ENCODE data around the gene NOL4L.

Gene NOL4L

GRCh38 chr20:32539817-32540675, 45.1 kb downstream of the NOL4L start:
- no peak for DNase-seq (ENCODE audit: low read depth)

DNA sequence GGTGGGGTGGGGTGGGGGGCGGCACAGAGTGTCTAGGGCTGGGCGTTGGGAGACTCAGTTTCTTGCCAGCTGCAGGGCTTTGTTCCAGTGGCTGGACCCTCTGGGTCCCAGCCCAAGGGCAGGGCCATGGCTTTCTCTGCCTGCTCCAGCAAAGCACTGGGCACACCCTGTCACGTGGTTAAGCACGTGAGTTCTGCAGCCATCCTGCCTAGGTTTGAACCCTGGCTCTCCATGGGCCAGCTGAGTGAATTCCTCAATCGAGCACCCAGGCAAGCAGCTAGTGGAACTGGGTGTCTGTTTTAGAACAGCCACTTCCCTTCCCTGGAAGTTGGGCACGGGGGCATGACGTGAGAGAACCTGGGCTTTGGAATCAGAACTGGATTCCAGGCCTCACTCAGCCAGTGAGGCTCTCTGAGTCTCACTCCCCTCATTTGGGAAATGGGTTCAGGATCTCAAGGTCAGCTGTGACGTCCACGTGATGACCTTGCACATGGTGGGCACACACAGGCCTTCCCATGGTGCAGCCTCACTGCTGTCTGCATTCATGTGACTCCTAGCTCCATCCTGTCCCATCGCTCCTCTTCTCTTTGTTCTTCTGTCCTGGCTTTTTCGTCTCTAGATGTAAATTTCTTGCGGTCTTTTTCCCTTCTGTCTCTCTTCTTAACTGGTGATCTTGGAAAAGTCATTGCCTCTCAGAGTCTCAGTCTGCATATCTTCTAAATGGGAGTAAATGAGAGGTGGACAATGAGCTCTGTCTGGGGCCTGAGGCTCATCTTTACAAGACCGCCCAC, 45.9 kb downstream of the NOL4L start:
- no peak for DNase-seq (ENCODE audit: low read depth)

GRCh38 chr20:32538526-32538939, 46.6 kb downstream of the NOL4L start:
- no peak for DNase-seq (ENCODE audit: low read depth)

- DNase-seq (ENCODE audit: low read depth), result no peak
Observed at GRCh38 chr20:32537657-32538525, 47.2 kb downstream of the NOL4L start.

DNA sequence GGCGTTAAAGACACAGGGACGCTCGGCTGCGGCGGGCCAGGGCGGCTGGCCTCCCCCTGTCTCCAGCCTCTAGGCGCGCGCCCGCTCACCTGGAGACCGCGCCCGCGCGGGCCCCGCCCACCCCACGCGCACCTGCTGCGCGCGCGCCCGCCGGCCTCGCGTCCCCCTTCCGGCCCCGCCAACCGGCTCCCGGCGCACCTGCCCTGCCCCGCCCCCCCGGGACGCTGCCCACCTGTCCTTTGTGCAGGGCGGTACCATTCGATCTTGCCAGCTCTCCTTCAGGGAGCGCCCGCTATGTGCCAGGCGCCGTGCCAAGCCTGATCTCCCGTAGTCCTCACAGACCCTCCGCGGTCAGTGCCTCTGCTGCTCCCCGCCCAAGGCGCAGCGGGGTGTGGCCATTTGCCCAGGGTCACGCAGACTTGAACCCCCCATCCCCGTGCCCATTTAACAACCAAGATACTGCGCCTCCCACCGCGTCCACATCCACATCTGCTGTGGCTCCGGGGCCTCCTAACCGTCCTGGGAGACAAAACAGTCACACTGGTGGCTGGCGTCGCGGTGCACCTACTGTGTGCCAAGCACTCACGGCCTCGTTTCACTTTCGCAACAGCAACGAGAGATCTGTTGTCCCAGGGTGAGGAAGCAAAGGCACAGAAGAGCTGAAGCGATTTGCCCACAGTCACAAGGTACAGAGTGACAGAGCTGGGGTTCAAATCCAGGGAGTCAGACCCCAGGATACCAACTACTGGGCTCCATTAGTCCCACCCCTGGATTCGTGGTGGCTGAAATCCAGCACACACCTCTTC, 48.1 kb downstream of the NOL4L start:
- no peak for DNase-seq (ENCODE audit: low read depth)

DNA sequence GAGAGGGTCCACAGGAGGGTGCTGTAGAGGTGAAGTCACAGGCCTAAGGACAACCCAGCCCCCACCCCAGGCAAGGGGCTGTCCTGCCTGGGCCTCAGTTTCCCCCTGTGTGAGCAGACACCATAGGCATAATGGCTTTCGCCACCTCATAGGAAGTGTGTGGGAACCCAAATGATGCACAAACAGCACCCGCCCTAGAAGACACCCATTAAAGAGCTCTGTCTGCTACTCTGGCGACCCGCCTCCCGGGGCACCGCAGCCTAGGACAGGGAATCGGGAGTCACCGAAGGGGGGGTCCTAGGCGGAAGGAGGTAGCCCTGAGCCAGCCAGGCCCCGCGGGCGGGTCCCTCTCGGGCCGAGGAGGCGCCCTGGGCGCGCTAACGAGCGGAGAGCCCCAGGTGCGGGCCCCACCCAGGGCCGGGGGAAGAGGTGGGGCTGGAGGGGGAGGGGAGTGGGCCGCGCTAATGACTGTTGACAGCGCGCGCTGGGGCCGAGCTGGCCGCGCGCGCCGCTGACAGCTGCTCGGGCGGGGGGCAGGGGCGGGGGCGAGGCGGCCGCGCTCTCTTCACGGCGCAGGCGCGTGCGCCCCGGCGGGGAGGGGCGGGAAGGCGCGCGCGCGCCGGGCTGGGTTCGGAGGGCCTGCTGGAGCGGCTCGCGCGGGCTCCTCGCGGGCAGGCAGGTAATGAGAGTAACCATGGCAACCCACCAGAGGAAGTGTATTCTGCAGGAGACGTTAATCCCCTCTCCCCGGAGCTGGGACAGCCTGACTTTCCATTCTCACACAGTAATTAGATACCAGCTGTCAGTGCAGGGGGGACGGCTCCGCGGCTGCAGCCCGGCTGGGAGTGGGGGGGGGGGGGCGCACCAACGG, 48.9 kb downstream of the NOL4L start:
- DNase-seq (ENCODE audit: low read depth), result no peak

DNA sequence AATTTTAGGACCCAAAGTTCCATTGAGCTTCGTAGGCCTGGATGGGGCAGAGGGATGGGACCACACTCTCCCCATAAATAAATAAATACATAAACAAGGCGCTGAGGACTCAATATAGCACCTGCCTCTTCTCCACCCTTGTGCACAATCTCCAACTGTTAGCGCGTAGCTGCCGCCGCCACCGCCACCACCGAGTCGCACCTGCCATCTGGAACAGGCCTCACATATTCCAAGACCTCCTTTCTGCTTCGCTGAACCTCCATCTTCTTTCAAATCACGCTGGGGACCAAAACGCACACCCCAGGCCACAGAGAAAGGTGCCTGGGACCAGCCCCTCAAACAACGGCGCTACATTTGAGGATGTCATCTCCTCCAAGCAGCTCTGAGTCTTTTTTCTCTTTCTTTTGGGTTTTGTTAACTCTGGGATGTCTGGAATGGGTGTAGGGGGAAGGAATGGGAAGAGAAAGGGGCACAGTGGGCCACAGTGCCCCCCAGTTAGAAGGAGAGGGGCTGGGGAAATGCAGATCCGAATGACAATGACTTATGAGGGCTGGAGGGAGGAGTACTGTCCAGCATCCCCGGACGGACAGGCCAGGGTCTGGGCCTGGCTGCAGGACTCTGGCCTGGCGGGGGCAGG, 49.7 kb downstream of the NOL4L start:
- DNase-seq (ENCODE audit: low read depth), result no peak

- DNase-seq (ENCODE audit: low read depth), result no peak
Observed at GRCh38 chr20:32534661-32535240, 50.4 kb downstream of the NOL4L start.

GRCh38 chr20:32533732-32534131, 51.4 kb downstream of the NOL4L start:
- no peak for DNase-seq (ENCODE audit: low read depth)

DNA sequence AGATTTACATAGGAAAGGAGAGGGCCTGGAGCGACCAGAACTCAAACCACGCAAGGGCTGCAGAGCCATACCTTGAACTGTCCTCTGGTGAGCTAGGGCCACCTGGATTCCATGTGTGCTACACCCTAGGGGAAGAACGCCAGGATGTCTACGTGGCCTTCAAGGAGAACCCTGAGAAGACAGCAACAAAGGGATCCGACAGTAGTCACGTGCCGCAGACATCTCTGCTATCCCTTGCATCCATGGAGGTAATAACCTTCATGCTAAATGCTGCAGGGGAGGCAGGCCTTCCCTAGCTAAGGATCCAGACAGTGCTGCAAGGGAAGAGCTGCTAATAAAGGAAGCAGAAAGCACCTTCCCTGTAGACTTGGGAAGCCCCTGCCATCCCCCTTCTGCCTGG, 52.9 kb downstream of the NOL4L start:
- no peak for DNase-seq (ENCODE audit: low read depth)

DNA sequence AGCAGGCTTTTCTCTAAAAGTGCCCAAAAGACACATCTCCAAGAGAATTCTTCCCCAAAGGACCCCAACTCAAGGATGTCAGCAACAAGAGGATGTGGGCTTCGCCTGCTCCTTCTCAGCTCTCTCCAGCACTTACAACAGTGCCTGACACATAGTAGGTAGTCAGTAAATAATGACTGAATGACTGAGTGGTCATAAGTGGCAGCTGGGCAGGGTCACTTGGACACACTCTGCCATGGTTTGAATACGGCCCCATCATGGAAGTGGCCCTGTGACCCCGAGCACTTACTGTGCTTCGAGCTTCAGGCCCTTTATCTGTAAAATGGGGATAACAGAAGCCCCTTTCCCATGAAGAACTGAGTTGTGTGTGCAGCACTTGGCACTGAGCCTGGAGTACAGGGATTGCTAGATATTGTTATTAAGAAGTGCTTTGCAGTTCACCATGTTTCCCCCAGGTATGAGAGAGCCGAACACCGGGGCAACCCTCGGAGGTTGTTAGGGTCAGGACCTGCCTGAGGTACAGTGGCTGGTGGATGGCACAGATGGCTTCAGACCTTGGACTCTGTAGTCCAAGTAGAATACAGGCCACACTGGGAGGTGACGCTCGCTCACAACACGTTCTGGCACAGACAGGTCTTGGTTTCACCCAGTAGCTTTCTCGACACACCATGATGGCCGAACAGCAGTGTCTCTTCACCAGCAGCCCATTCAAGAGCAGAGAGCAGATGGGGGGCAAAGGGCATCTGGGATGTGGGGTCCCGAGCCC, 56.0 kb downstream of the NOL4L start:
- no peak for DNase-seq (ENCODE audit: low read depth)

- DNase-seq (ENCODE audit: low read depth), result no peak
Observed at GRCh38 chr20:32528171-32528891, 56.8 kb downstream of the NOL4L start.

DNA sequence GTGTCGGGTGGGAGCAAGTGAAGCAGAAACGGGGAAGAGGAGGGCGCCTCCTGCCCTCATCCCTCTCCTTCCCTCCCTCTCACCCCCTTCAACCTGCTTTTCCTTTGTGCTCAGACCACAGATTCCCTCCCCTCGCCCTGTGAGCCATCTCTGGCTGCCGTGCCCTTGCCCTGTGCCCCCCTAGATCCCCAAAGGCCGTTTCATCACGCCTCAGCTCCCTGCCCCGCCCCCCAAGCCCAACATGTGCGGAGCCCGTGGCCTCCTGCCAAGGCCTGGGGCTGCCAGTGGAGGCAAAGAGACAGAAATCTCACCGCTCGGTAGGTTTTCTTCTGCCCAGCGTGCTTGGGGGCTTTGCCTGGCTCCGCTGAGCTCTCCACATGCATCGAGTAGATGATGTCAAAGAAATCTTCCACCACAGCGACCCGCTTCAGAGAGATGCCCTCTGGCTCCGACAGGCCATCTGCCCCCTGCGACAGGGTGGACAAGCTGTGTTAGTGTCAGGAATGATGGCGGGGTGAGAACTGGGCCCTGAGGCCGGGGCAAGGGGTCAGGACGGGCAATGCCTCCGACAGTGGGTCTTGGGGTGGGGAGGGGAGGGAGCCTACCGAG, 57.6 kb downstream of the NOL4L start:
- DNase-seq (ENCODE audit: low read depth), result no peak

- no peak for DNase-seq (ENCODE audit: low read depth)
Observed at GRCh38 chr20:32527052-32527446, 58.1 kb downstream of the NOL4L start.

GRCh38 chr20:32526541-32526940, 58.6 kb downstream of the NOL4L start:
- DNase-seq (ENCODE audit: low read depth), result no peak

GRCh38 chr20:32526125-32526524, 59.0 kb downstream of the NOL4L start:
- DNase-seq (ENCODE audit: low read depth), result no peak

GRCh38 chr20:32524829-32525501, 60.2 kb downstream of the NOL4L start:
- no peak for DNase-seq (ENCODE audit: low read depth)

Measured in stimulated activated CD8-positive, alpha-beta memory T cell treated with anti-CD3 and anti-CD28 coated beads, Interleukin-15, amount 100 ng/mL, for 1 hour (primary cell).